ENCODE measurements around the gene DLG3. TPM values are rescaled to one million over a fixed set of nuclear protein-coding genes. Genes with fewer than 3 reads are reported as not detected.

DLG3 gene
- total and polyA plus RNA-seq, 9 donors = 12.6 to 40.5 (median 27.3) TPM

GRCh38 chrX:70482300-70482699 is 37.7 kb downstream of the DLG3 start:
- H3K9me3 ChIP-seq = no peaks in the 10 kb centered on the region
- no peak overlapping the region for H3K27ac ChIP-seq
- peaks cover 3% of the 10 kb centered on the region for H3K4me1 ChIP-seq (ENCODE audit: insufficient read depth)
- no peak for DNase-seq
- intact Hi-C loops (cut with DNase I) = loop anchor here in 1 of 4 donors (5.0 kb wide), 1 partner anchor 35 kb away; no protein-coding TSS in a partner anchor
- WGBS, 3 donors = 90 to 98% (median 93%) methylated on average over 2 of the region's 2 CpGs
- no peak overlapping the region for H3K4me3 ChIP-seq
- H3K36me3 ChIP-seq = no peaks in the 10 kb centered on the region
- no peaks in the 10 kb centered on the region for H3K27me3 ChIP-seq
- no peak for TF ChIP-seq CTCF (IDR thresholded peaks at IDR 0.05)
- no peak for TF ChIP-seq POLR2A (IDR thresholded peaks at IDR 0.05)
- no peak for TF ChIP-seq EP300 (IDR thresholded peaks at IDR 0.05)

DNA sequence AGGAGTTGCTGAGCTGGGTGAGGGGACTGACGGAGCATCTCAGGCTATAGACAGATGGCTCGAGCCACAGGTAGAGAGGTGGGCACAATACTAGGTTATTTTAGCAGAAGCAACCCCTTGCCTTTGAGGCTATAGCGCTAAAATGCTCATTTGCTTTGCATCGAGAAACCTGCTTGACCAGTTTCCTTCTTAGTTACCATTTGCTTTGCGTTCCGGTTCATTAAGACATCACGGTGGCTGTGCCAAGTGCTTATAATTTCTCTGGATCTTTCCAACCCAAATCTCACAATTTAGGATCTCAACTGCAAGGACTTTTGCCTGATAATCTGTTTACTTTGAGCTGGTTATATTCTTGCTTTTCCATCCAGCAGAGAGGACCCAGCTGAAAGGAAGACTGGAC is 40.8 kb downstream of the DLG3 start:
- H3K4me1 ChIP-seq (ENCODE audit: insufficient read depth) = no peaks in the 10 kb centered on the region
- no peak overlapping the region for H3K27ac ChIP-seq
- no peaks in the 10 kb centered on the region for H3K27me3 ChIP-seq
- DNase-seq = no peak
- H3K36me3 ChIP-seq = no peaks in the 10 kb centered on the region
- TF ChIP-seq CTCF (IDR thresholded peaks at IDR 0.05) (no peak), EP300 (IDR thresholded peaks at IDR 0.05) (no peak)
- intact Hi-C loops (cut with DNase I) = no loop called here
- H3K9me3 ChIP-seq = no peaks in the 10 kb centered on the region
- 75 to 83% (median 78%) methylated on average over 7 of the region's 7 CpGs for WGBS, 3 donors
- no peak overlapping the region for H3K4me3 ChIP-seq

DNA sequence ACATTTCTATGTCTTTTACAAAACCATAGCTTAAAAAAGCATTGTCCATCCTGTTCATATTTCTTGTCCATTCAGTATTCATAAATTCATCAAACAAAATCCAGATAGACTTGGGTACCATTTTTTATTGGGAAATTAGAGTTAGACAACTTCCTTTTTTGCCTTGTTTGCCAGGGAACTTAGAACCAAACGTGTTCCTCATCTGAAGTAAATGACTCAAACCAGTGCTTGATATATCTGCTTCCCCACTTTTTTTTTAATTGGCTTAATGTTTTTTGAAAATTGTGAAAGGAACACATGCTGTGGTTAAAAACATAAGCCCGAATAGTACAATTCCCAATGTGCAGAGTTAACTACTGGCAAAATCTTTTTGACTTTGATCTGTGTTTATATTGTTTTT is 44.2 kb downstream of the DLG3 start:
- Histone ChIP-seq H3K27ac (no peak overlapping the region), H3K27me3 (no peaks in the 10 kb centered on the region), H3K4me3 (no peak overlapping the region), H3K36me3 (no peaks in the 10 kb centered on the region), H3K9me3 (no peaks in the 10 kb centered on the region), H3K4me1 (ENCODE audit: insufficient read depth) (no peaks in the 10 kb centered on the region)
- 55 to 58% (median 55%) methylated on average over 2 of the region's 2 CpGs for WGBS, 3 donors
- TF ChIP-seq EP300 (IDR thresholded peaks at IDR 0.05) = no peak
- TF ChIP-seq CTCF (IDR thresholded peaks at IDR 0.05) = no peak
- TF ChIP-seq POLR2A (IDR thresholded peaks at IDR 0.05) = no peak
- DNase-seq = no peak
- intact Hi-C loops (cut with DNase I) = no loop called here

DNA sequence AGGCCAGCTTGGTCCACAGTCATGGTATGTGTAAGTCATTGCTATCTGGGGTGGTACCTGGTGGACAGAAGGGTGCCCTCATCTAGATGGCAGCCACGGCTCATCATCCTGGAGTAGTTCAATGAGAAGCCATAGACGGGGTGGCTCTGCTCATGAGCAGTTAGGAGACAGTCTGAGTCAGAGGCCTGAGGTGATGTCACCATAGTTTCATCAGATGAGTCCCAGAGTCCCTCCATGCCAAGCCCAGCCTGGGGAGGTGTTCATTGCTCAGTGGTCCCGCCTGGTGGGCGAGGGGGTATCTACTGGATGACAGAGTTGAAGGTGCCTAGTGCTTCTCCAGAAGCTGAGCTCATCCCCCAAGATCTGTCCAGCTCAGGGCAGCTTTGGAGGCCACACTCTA is 49.8 kb downstream of the DLG3 start:
- no peaks in the 10 kb centered on the region for H3K36me3 ChIP-seq
- 68 to 78% (median 71%) methylated on average over 4 of the region's 4 CpGs for WGBS, 3 donors
- no peak for TF ChIP-seq EP300 (IDR thresholded peaks at IDR 0.05)
- TF ChIP-seq CTCF (IDR thresholded peaks at IDR 0.05) = no peak
- TF ChIP-seq POLR2A (IDR thresholded peaks at IDR 0.05) = no peak
- H3K9me3 ChIP-seq = no peaks in the 10 kb centered on the region
- no peak overlapping the region for H3K27ac ChIP-seq
- H3K27me3 ChIP-seq = no peaks in the 10 kb centered on the region
- intact Hi-C loops (cut with DNase I) = no loop called here
- H3K4me1 ChIP-seq (ENCODE audit: insufficient read depth) = no peaks in the 10 kb centered on the region
- DNase-seq = no peak
- no peak overlapping the region for H3K4me3 ChIP-seq

DNA sequence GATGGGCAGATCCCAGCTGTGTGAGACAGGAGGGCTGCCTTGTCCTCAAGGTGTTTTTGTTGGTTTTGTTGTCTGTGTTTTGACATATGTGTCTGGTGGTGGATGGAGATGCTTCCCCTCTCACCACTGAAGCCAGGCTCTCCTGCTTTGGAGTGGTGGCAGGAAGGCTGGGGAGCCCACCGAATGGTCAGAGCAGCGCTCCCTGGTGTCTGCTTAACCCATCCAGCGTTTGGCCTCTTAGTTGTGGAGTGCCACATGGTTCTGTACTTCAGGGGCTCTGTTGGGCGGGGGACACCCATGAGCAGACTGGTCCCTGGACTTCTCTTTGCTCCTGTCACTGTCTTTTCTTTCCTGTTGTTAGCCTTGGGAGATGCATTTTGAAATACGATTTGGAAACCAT is 51.9 kb downstream of the DLG3 start:
- Histone ChIP-seq H3K9me3 (no peaks in the 10 kb centered on the region), H3K4me3 (no peak overlapping the region), H3K4me1 (ENCODE audit: insufficient read depth) (no peaks in the 10 kb centered on the region), H3K27me3 (no peaks in the 10 kb centered on the region), H3K27ac (no peak overlapping the region), H3K36me3 (no peaks in the 10 kb centered on the region)
- DNase-seq = no peak
- TF ChIP-seq EP300 (IDR thresholded peaks at IDR 0.05) (no peak), POLR2A (IDR thresholded peaks at IDR 0.05) (no peak), CTCF (IDR thresholded peaks at IDR 0.05) (no peak)
- intact Hi-C loops (cut with DNase I) = no loop called here
- 51 to 63% (median 58%) methylated on average over 5 of the region's 5 CpGs for WGBS, 3 donors

All from ovary (tissue), 9 donors.